IMR-90 (cell line): ENCODE data around the gene HNRNPL. TPM values are rescaled to one million over a fixed set of nuclear protein-coding genes. Genes with fewer than 3 reads are reported as not detected.

ENCODE experiments used
- ATAC-seq: fragments of 200-7000 bp; cut with Tn5 transposase; 2 replicates; pipeline ENCODE4 v1.9.1; 2020; ENCODE audit warnings: low read depth, mild to moderate bottlenecking, moderate library complexity
- BruUV-seq: library from RNA; stranded (reverse); fragments of 400-500 nt; replicated peaks from 2 replicates; lab custom pipeline; 2021; lab: Mats Ljungman, UMichigan
- CTCF ChIA-PET: fragments of 300-600 bp; formaldehyde crosslinking; extraction: SDS; loops from one replicate; lab custom pipeline; 2021; ENCODE audit warnings: antibody characterized with exemption; lab: Yijun Ruan, JAX
- POLR2A ChIA-PET: fragments of 300-600 bp; sonication (Branson Sonifier 250); formaldehyde crosslinking; loops from one replicate; lab custom pipeline; 2022; ENCODE audit warnings: antibody characterized with exemption; ENCODE audit not compliant: unreplicated experiment; lab: Charles Lee
- DNase-seq: peaks from one replicate; pipeline ENCODE4 v3.0.0; 2013
- H2AFZ ChIP-seq: replicated peaks from 2 replicates; pipeline ENCODE3; 2013; ENCODE audit warnings: low read length, mild to moderate bottlenecking; ENCODE audit not compliant: poor library complexity
- H2AK5ac ChIP-seq: 2 replicates; pipeline ENCODE4 v1.6.1; 2013; ENCODE audit warnings: low read depth, low read length, inconsistent platforms
- H2AK9ac ChIP-seq: replicated peaks from 2 replicates; pipeline ENCODE3; 2013; ENCODE audit warnings: mild to moderate bottlenecking, low read depth, low read length, moderate library complexity; ENCODE audit not compliant: poor library complexity
- H2BK120ac ChIP-seq: 2 replicates; pipeline ENCODE4 v1.6.1; 2013; ENCODE audit warnings: low read depth, low read length, inconsistent platforms
- H2BK15ac ChIP-seq: 3 replicates; pipeline ENCODE4 v1.6.1; 2013; ENCODE audit warnings: low read depth, low read length, inconsistent platforms
- H2BK20ac ChIP-seq: 2 replicates; pipeline ENCODE4 v1.6.1; 2013; ENCODE audit warnings: low read depth, mild to moderate bottlenecking, inconsistent platforms, low read length, moderate library complexity
- H2BK5ac ChIP-seq: 2 replicates; pipeline ENCODE4 v1.6.1; 2013; ENCODE audit warnings: mild to moderate bottlenecking, low read depth, low read length, inconsistent platforms; ENCODE audit not compliant: poor library complexity, severe bottlenecking
- H3K14ac ChIP-seq: replicated peaks from 2 replicates; pipeline ENCODE4 v1.6.1; 2013; ENCODE audit warnings: low read depth, low read length, inconsistent platforms
- H3K18ac ChIP-seq: 2 replicates; pipeline ENCODE4 v1.6.1; 2013; ENCODE audit warnings: low read depth, low read length, control low read depth
- H3K23ac ChIP-seq: 2 replicates; pipeline ENCODE4 v1.6.1; 2013; ENCODE audit warnings: low read depth, low read length, inconsistent platforms
- H3K27ac ChIP-seq: 2 replicates; pipeline ENCODE4 v1.5.1; 2013; ENCODE audit warnings: mild to moderate bottlenecking, control low read depth, low read length; ENCODE audit not compliant: insufficient read depth
- H3K27me3 ChIP-seq: 2 replicates; pipeline ENCODE4 v1.6.1; 2013; ENCODE audit warnings: low read length; ENCODE audit not compliant: control insufficient read depth, insufficient read depth
- H3K36me3 ChIP-seq: 2 replicates; pipeline ENCODE4 v1.6.1; 2013; ENCODE audit warnings: low read length, mixed read lengths; ENCODE audit not compliant: control insufficient read depth, insufficient read depth
- H3K4ac ChIP-seq: 2 replicates; pipeline ENCODE4 v1.6.1; 2013; ENCODE audit warnings: low read depth, low read length, inconsistent platforms
- H3K4me1 ChIP-seq: 2 replicates; pipeline ENCODE4 v1.6.1; 2013; ENCODE audit warnings: low read length, mixed read lengths; ENCODE audit not compliant: control insufficient read depth, insufficient read depth
- H3K4me2 ChIP-seq: 2 replicates; pipeline ENCODE4 v1.6.1; 2013; ENCODE audit warnings: low read depth, mild to moderate bottlenecking, control low read depth, low read length, moderate library complexity
- H3K4me3 ChIP-seq: 2 replicates; pipeline ENCODE4 v1.5.1; 2013; ENCODE audit warnings: low read depth, mild to moderate bottlenecking, control low read depth, low read length, moderate library complexity; ENCODE audit not compliant: insufficient read depth
- H3K56ac ChIP-seq: 2 replicates; pipeline ENCODE4 v1.6.1; 2013; ENCODE audit warnings: low read length, inconsistent platforms; ENCODE audit not compliant: insufficient read depth; ENCODE audit errors: extremely low read depth
- H3K79me1 ChIP-seq, 2 experiments: 2 replicates each; pipeline ENCODE4 v1.6.1; 2013; ENCODE audit warnings: low read length in 2 of 2, inconsistent platforms in 1 of 2, low read depth in 1 of 2
- H3K9ac ChIP-seq: 2 replicates; pipeline ENCODE4 v1.6.1; 2013; ENCODE audit warnings: low read depth, low read length, control low read depth
- H3K9me1 ChIP-seq: 2 replicates; pipeline ENCODE4 v1.6.1; 2013; ENCODE audit warnings: low read length, inconsistent platforms; ENCODE audit not compliant: insufficient read depth
- H3K9me3 ChIP-seq: 2 replicates; pipeline ENCODE4 v1.6.1; 2013; ENCODE audit warnings: low read length; ENCODE audit not compliant: control insufficient read depth, insufficient read depth
- H4K20me1 ChIP-seq: 2 replicates; pipeline ENCODE4 v1.6.1; 2013; ENCODE audit warnings: low read length, inconsistent platforms; ENCODE audit not compliant: insufficient read depth
- H4K5ac ChIP-seq: 2 replicates; pipeline ENCODE4 v1.6.1; 2013; ENCODE audit warnings: mild to moderate bottlenecking, low read depth, low read length, control low read depth
- H4K8ac ChIP-seq, 2 experiments: 2 replicates each; pipeline ENCODE4 v1.6.1; 2013; ENCODE audit warnings: low read depth in 2 of 2, low read length in 2 of 2, control low read depth in 1 of 2, inconsistent platforms in 1 of 2
- H4K91ac ChIP-seq: 2 replicates; pipeline ENCODE4 v1.6.1; 2013; ENCODE audit warnings: low read depth, low read length, inconsistent platforms; ENCODE audit not compliant: insufficient read depth
- BHLHE40 ChIP-seq: fragments of 150-350 bp; IDR thresholded peaks from 2 replicates; pipeline ENCODE4 v1.6.1; 2016; ENCODE audit warnings: mild to moderate bottlenecking, low read depth, low read length
- ELK1 ChIP-seq: fragments of 150-350 bp; IDR thresholded peaks from 2 replicates; pipeline ENCODE4 v1.6.1; 2016; ENCODE audit warnings: low read depth, mild to moderate bottlenecking, low read length, moderate library complexity, borderline replicate concordance
- MAZ ChIP-seq: IDR thresholded peaks from 2 replicates; pipeline ENCODE4 v1.6.1; 2012; ENCODE audit warnings: low read depth, mild to moderate bottlenecking, low read length, improper control_type of control experiment, moderate library complexity, borderline replicate concordance
- RAD21 ChIP-seq: IDR thresholded peaks from 2 replicates; pipeline ENCODE4 v1.6.1; 2012; ENCODE audit warnings: low read length, improper control_type of control experiment
- SMC3 ChIP-seq: fragments of 150-350 bp; IDR thresholded peaks from 2 replicates; pipeline ENCODE4 v1.6.1; 2016; ENCODE audit warnings: low read depth, mild to moderate bottlenecking, antibody characterized with exemption, low read length, moderate library complexity
- WGBS, 2 experiments: methylation state at CpG; one replicate each; pipeline versions ENCODE4 v1.1.5 to v1.1.7; 2013; ENCODE audit warnings: missing lambda C conversion rate in 2 of 2; ENCODE audit not compliant: insufficient read length in 1 of 2; ENCODE audit errors: extremely low coverage in 2 of 2; 5-methylcytosine and 5-hydroxymethylcytosine counted together
- dilution Hi-C: fragments of 300-500 bp; cut with HindIII; formaldehyde crosslinking; loops from one replicate; pipeline ENCODE4 v1.14.3; 2018; ENCODE audit warnings: low sequenced_read_pairs; ENCODE audit not compliant: unreplicated experiment
- in situ Hi-C: fragments of 300-500 bp; cut with MboI; formaldehyde crosslinking; loops from 3 replicates; pipeline ENCODE4 v1.14.3; 2019; ENCODE audit warnings: low sequenced_read_pairs, inconsistent platforms, mixed read lengths
- intact Hi-C: fragments of 100-400 bp; cut with micrococcal nuclease; formaldehyde crosslinking; loops from 2 replicates; pipeline ENCODE4 v1.10.0; 2022
- polyA plus RNA-seq, 3 experiments: library from polyadenylated mRNA; depleted of rRNA; stranded (reverse); fragments of >200 nt; gene quantifications; 2 replicates each; pipeline ENCODE4 v1.2.3, GENCODE V29; 2012; ENCODE audit warnings: low replicate concordance in 1 of 3
- total RNA-seq: library from RNA; depleted of rRNA; stranded (reverse); fragments of >200 nt; gene quantifications from 2 replicates; pipeline ENCODE4 v1.2.3, GENCODE V29; 2012

HNRNPL gene
- total and polyA plus RNA-seq, 2 of the 4 experiments (the other 2 are of a cell fraction) = 277 to 429 TPM

DNA sequence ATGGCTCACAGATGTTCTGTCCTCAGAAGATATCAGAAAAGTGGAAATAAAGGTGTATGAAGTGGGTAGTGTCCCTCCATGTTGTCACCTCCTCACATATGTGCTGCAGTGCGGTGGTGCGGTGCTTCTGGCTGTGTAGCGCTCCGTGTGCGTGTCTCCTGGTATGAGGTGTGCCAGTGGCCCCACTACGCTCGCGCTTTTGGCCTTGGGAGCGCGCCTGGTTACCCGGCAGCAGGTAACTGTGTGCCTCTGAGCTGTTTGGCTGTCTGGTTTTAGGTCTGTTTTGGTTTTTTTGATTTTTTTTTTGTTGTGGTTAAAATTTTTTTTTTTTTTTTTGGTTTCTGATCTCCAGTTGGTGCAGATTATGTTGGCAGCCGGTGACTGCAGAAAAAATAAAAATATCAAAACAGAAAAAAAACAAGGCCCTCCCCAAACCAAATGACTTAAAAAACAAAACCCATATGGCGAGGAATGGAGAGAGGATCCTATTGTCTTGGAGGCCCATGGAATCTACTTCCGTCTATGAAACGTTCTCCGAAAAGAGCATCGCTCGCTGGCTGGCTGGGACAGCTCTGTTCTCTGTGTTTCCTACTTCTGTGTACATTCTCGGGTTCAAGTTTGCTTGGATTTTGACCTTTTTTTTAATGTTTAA lies 7.9 kb downstream of the HNRNPL start:
- no peak overlapping the region for H2BK15ac ChIP-seq
- dilution Hi-C loops = no loop called here
- H2AK5ac ChIP-seq = no peak overlapping the region
- no peak overlapping the region for H3K4ac ChIP-seq
- ChIA-PET CTCF (interaction anchor here (0.6 kb wide), 1 partner anchor 8 kb away, joined by 3 read pairs; no protein-coding TSS in a partner anchor), POLR2A (interaction anchor here (0.6 kb wide), 1 partner anchor 130 kb away, joined by 5 read pairs; no protein-coding TSS in a partner anchor)
- no peak overlapping the region for H2BK120ac ChIP-seq
- H3K18ac ChIP-seq = no peak overlapping the region
- H4K20me1 ChIP-seq = peaks cover 84% of the 10 kb centered on the region
- H3K27ac ChIP-seq = no peak overlapping the region
- no peaks in the 10 kb centered on the region for H3K9me3 ChIP-seq
- H3K4me2 ChIP-seq = no peak overlapping the region
- no peak overlapping the region for H3K14ac ChIP-seq
- intact Hi-C loops = no loop called here
- H4K5ac ChIP-seq = no peak overlapping the region
- no peak for ATAC-seq
- peaks cover 62 to 91% of the 10 kb centered on the region in 2 experiments for H3K79me1 ChIP-seq
- peaks cover 7% of the 10 kb centered on the region; the same call in 1 of the 2 replicates for H3K9me1 ChIP-seq
- H4K91ac ChIP-seq = no peak overlapping the region
- H3K23ac ChIP-seq = no peak overlapping the region
- H4K8ac ChIP-seq = no peak overlapping the region
- H3K4me3 ChIP-seq = no peak overlapping the region
- no peak for DNase-seq
- H2AK9ac ChIP-seq = no peak overlapping the region
- in situ Hi-C loops = no loop called here
- peaks cover 6% of the 10 kb centered on the region; the same call in 1 of the 2 replicates for H3K4me1 ChIP-seq
- no peak overlapping the region for H3K56ac ChIP-seq
- no peak overlapping the region for H2BK20ac ChIP-seq
- H3K9ac ChIP-seq = no peak overlapping the region
- BruUV-seq = no TSS peak
- no peak overlapping the region for H2AFZ ChIP-seq
- peaks cover 91% of the 10 kb centered on the region for H3K36me3 ChIP-seq
- no peaks in the 10 kb centered on the region for H3K27me3 ChIP-seq
- no CpG with 5 or more reads among the region's 19 CpGs for WGBS, 2 experiments
- no peak overlapping the region for H2BK5ac ChIP-seq
- TF ChIP-seq RAD21 = no peak
- no peak for TF ChIP-seq ELK1
- no peak for TF ChIP-seq SMC3
- no peak for TF ChIP-seq MAZ
- no peak for TF ChIP-seq BHLHE40
